Measurements from ENCODE around the gene KANK2.

GRCh38 chr19:11200015-11200574, 2.8 kb upstream of the KANK2 start:
- TF ChIP-seq POLR2A (IDR thresholded peaks at IDR 0.05) (no peak), CTCF (IDR thresholded peaks at IDR 0.05) (no peak)

All from right lobe of liver (tissue), 4 donors.